HEK293 (cell line): ENCODE measurements around the gene PREX1.

Experiments
- CTCF ChIA-PET: fragments of 350-600 bp; formaldehyde crosslinking; extraction: SDS; loops from one replicate; lab custom pipeline; 2021; ENCODE audit warnings: antibody characterized with exemption; lab: Yijun Ruan, JAX
- POLR2A ChIA-PET: fragments of 300-600 bp; formaldehyde crosslinking; extraction: SDS; loops from one replicate; lab custom pipeline; 2020; ENCODE audit warnings: antibody characterized with exemption, inconsistent platforms; lab: Yijun Ruan, JAX
- H3K27ac ChIP-seq: fragments of 200-500 bp; sonication (Bioruptor generic); 2 replicates; pipeline ENCODE4 v1.5.1; 2014; ENCODE audit warnings: low read depth, low read length, control low read depth, inconsistent platforms; ENCODE audit errors: extremely low read depth
- H3K36me3 ChIP-seq, 2 experiments: fragments of 200-500 bp in 1 of 2; sonication (Bioruptor generic) in 1 of 2; 1 replicate in 1 of 2; 2 replicates in 1 of 2; pipeline ENCODE4 v1.5.1; 2014 to 2017; ENCODE audit warnings: inconsistent platforms in 2 of 2, low read length in 2 of 2; ENCODE audit not compliant: control insufficient read depth in 2 of 2, insufficient read depth in 1 of 2
- H3K4me1 ChIP-seq: fragments of 200-500 bp; sonication (Bioruptor generic); 2 replicates; pipeline ENCODE4 v1.5.1; 2014; ENCODE audit warnings: mild to moderate bottlenecking, low read length, inconsistent platforms; ENCODE audit not compliant: control insufficient read depth, insufficient read depth
- H3K4me3 ChIP-seq: 2 replicates; pipeline ENCODE4 v1.5.1; 2011; ENCODE audit warnings: low read depth, mild to moderate bottlenecking, control low read depth, low read length, moderate library complexity
- H3K9me3 ChIP-seq: fragments of 200-500 bp; sonication (Bioruptor generic); 2 replicates; pipeline ENCODE4 v1.5.1; 2014; ENCODE audit warnings: low read depth, low read length, inconsistent platforms; ENCODE audit not compliant: control insufficient read depth, insufficient read depth
- GLI4 ChIP-seq: fragments of 450-650 bp; formaldehyde crosslinking; IDR thresholded peaks from 2 replicates; pipeline ENCODE4 v1.5.1; 2016; ENCODE audit warnings: missing biosample characterization, missing genetic modification characterization
- SALL2 ChIP-seq: fragments of 450-650 bp; formaldehyde crosslinking; IDR thresholded peaks from 2 replicates; pipeline ENCODE4 v1.5.0; 2017; ENCODE audit warnings: missing biosample characterization, mild to moderate bottlenecking, missing genetic modification characterization, borderline replicate concordance
- TRIM28 ChIP-seq: IDR thresholded peaks from 2 replicates; pipeline ENCODE4 v1.6.1; 2011; ENCODE audit warnings: low read length, control low read depth, borderline replicate concordance
- ZBTB48 ChIP-seq: fragments of 450-650 bp; formaldehyde crosslinking; IDR thresholded peaks from 2 replicates; pipeline ENCODE4 v1.5.1; 2016; ENCODE audit warnings: missing biosample characterization, missing genetic modification characterization
- ZFP41 ChIP-seq: fragments of 450-650 bp; formaldehyde crosslinking; IDR thresholded peaks from 2 replicates; pipeline ENCODE4 v1.5.1; 2016; ENCODE audit warnings: missing biosample characterization, missing genetic modification characterization, borderline replicate concordance
- ZNF133 ChIP-seq: fragments of 450-650 bp; formaldehyde crosslinking; IDR thresholded peaks from 2 replicates; pipeline ENCODE4 v1.5.1; 2016; ENCODE audit warnings: missing biosample characterization, missing genetic modification characterization
- ZNF175 ChIP-seq: fragments of 450-650 bp; formaldehyde crosslinking; IDR thresholded peaks from 2 replicates; pipeline ENCODE4 v1.5.1; 2016; ENCODE audit warnings: missing biosample characterization, missing genetic modification characterization
- ZNF184 ChIP-seq: fragments of 450-650 bp; IDR thresholded peaks from 2 replicates; pipeline ENCODE4 v1.5.1; 2018; ENCODE audit warnings: missing biosample characterization, mild to moderate bottlenecking, missing genetic modification characterization
- ZNF214 ChIP-seq: fragments of 450-650 bp; formaldehyde crosslinking; IDR thresholded peaks from 2 replicates; pipeline ENCODE4 v1.5.1; 2017; ENCODE audit warnings: missing biosample characterization, mild to moderate bottlenecking, missing genetic modification characterization, borderline replicate concordance
- ZNF23 ChIP-seq: fragments of 450-650 bp; formaldehyde crosslinking; IDR thresholded peaks from 2 replicates; pipeline ENCODE4 v1.5.1; 2016; ENCODE audit warnings: missing biosample characterization, missing genetic modification characterization, borderline replicate concordance
- ZNF335 ChIP-seq: fragments of 450-650 bp; formaldehyde crosslinking; conservative IDR thresholded peaks from 2 replicates; pipeline ENCODE4 v1.5.1; 2016; ENCODE audit warnings: missing biosample characterization, missing genetic modification characterization
- ZNF398 ChIP-seq: fragments of 450-650 bp; formaldehyde crosslinking; IDR thresholded peaks from 2 replicates; pipeline ENCODE4 v1.5.1; 2017; ENCODE audit warnings: missing biosample characterization, missing genetic modification characterization
- ZNF416 ChIP-seq: fragments of 450-650 bp; formaldehyde crosslinking; IDR thresholded peaks from 2 replicates; pipeline ENCODE4 v1.5.1; 2016; ENCODE audit warnings: missing biosample characterization, missing genetic modification characterization
- ZNF426 ChIP-seq: fragments of 450-650 bp; formaldehyde crosslinking; IDR thresholded peaks from 2 replicates; pipeline ENCODE4 v1.5.1; 2017; ENCODE audit warnings: missing biosample characterization, missing genetic modification characterization, mild to moderate bottlenecking, inconsistent platforms, moderate library complexity
- ZNF433 ChIP-seq: fragments of 450-650 bp; formaldehyde crosslinking; IDR thresholded peaks from 2 replicates; pipeline ENCODE4 v1.5.1; 2016; ENCODE audit warnings: missing biosample characterization, missing genetic modification characterization, low read depth
- ZNF473 ChIP-seq: fragments of 450-650 bp; formaldehyde crosslinking; IDR thresholded peaks from 2 replicates; pipeline ENCODE4 v1.5.1; 2017; ENCODE audit warnings: missing biosample characterization, missing genetic modification characterization
- ZNF600 ChIP-seq: fragments of 450-650 bp; formaldehyde crosslinking; IDR thresholded peaks from 2 replicates; pipeline ENCODE4 v1.5.1; 2016; ENCODE audit warnings: missing biosample characterization, missing genetic modification characterization
- ZNF621 ChIP-seq: fragments of 450-650 bp; formaldehyde crosslinking; IDR thresholded peaks from 2 replicates; pipeline ENCODE4 v1.5.1; 2017; ENCODE audit warnings: missing biosample characterization, missing genetic modification characterization
- ZNF623 ChIP-seq: fragments of 450-650 bp; formaldehyde crosslinking; IDR thresholded peaks from 2 replicates; pipeline ENCODE4 v1.5.1; 2016; ENCODE audit warnings: missing biosample characterization, missing genetic modification characterization
- ZNF660 ChIP-seq: fragments of 450-650 bp; IDR thresholded peaks from 2 replicates; pipeline ENCODE4 v1.5.1; 2018; ENCODE audit warnings: missing biosample characterization, mild to moderate bottlenecking, missing genetic modification characterization
- TF ChIP-seq, protein P1 (sequence below): fragments of 450-650 bp; formaldehyde crosslinking; IDR thresholded peaks from 2 replicates; pipeline ENCODE4 v1.5.1; 2017; ENCODE audit warnings: missing biosample characterization, missing genetic modification characterization

PREX1 gene

DNA sequence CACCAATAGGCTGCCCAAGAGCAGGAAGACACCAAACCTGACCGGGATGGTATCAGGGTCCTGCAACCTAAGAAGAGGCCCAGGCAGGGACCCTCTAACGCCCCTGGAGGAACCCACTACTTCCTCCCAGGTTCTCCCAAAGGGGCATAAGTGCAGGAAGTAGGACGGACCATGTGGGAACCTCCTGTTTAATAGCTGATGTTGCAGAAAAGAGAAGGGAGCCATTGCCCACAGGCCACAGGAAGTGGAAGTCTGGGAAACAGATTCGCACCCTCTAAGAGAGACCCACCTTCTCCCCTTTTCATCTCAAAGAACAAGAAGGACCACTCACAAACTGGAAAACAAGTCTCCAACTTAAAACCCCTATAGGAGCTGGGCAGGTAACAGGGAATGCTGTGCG lies 18.1 kb downstream of the PREX1 start:
- Histone ChIP-seq H3K4me1 (no peaks in the 10 kb centered on the region), H3K27ac (no peak overlapping the region), H3K9me3 (no peaks in the 10 kb centered on the region), H3K4me3 (no peak overlapping the region), H3K36me3 (no peaks in the 10 kb centered on the region)
- ChIA-PET CTCF (no interaction called here), POLR2A (no interaction called here)
- TF ChIP-seq ZNF23 = no peak
- TF ChIP-seq ZNF184 (tag by site-specific recombination) = no peak
- TF ChIP-seq TRIM28 = no peak
- TF ChIP-seq ZNF214 (tag by site-specific recombination) = no peak
- no peak for TF ChIP-seq ZNF621 (tag by site-specific recombination)
- TF ChIP-seq ZNF426 = no peak
- no peak for TF ChIP-seq ZNF600 (tag by site-specific recombination)
- TF ChIP-seq GLI4 (tag by site-specific recombination) = no peak
- TF ChIP-seq ZNF175 (tag by site-specific recombination) = no peak
- TF ChIP-seq ZNF623 (tag by site-specific recombination) = no peak
- no peak for TF ChIP-seq ZNF660
- no peak for TF ChIP-seq SALL2
- TF ChIP-seq ZBTB48 (tag by site-specific recombination) = no peak
- no peak for TF ChIP-seq ZNF335 (tag by site-specific recombination)
- TF ChIP-seq ZNF416 (tag by site-specific recombination) = no peak
- no peak for TF ChIP-seq ZFP41 (tag by site-specific recombination)
- TF ChIP-seq ZNF133 = no peak
- TF ChIP-seq ZNF398 (tag by site-specific recombination) = no peak
- TF ChIP-seq, protein P1, sequence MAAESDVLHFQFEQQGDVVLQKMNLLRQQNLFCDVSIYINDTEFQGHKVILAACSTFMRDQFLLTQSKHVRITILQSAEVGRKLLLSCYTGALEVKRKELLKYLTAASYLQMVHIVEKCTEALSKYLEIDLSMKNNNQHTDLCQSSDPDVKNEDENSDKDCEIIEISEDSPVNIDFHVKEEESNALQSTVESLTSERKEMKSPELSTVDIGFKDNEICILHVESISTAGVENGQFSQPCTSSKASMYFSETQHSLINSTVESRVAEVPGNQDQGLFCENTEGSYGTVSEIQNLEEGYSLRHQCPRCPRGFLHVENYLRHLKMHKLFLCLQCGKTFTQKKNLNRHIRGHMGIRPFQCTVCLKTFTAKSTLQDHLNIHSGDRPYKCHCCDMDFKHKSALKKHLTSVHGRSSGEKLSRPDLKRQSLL (tag by site-specific recombination) = no peak
- no peak for TF ChIP-seq ZNF473 (tag by site-specific recombination)

- TF ChIP-seq ZNF433 (tag by site-specific recombination) = no peak
- TF ChIP-seq ZNF623 (tag by site-specific recombination) = peak; percentile 89
- ChIA-PET POLR2A (interaction anchor here (0.6 kb wide), 1 partner anchor 16 kb away, joined by 3 read pairs; no protein-coding TSS in a partner anchor), CTCF (interaction anchor here (0.9 kb wide), 1 partner anchor 97 kb away, joined by 3 read pairs; no protein-coding TSS in a partner anchor)
- H3K36me3 ChIP-seq = no peaks in the 10 kb centered on the region
- H3K9me3 ChIP-seq = no peaks in the 10 kb centered on the region
- H3K4me3 ChIP-seq = no peak overlapping the region
- H3K27ac ChIP-seq = no peak overlapping the region
- no peaks in the 10 kb centered on the region for H3K4me1 ChIP-seq
Observed at GRCh38 chr20:48808382-48809034, 19.3 kb downstream of the PREX1 start.
